NB4 (cell line): ENCODE results near the gene ZNF684.

Experiments used
- CTCF ChIP-seq: IDR thresholded peaks from one replicate; pipeline ENCODE4 v1.5.1; 2012; ENCODE audit warnings: low read depth, low read length
- MAX ChIP-seq: IDR thresholded peaks from 2 replicates; pipeline ENCODE4 v1.6.1; 2011; ENCODE audit warnings: low read depth, low read length
- MYC ChIP-seq: IDR thresholded peaks from 2 replicates; pipeline ENCODE4 v1.6.1; 2011; ENCODE audit warnings: low read depth, low read length

GRCh38 chr1:40582116-40582515, 50.7 kb downstream of the ZNF684 start:
- TF ChIP-seq CTCF (no peak), MAX (no peak), MYC (no peak)
